Anterior cingulate cortex (tissue), 58 donors: ENCODE data around the gene PFKFB1.

Experiments used
- DNase-seq, 58 donors: peaks; one replicate each; lab custom pipeline; 2025; lab: John Stamatoyannopoulos, UW

Gene PFKFB1

DNA sequence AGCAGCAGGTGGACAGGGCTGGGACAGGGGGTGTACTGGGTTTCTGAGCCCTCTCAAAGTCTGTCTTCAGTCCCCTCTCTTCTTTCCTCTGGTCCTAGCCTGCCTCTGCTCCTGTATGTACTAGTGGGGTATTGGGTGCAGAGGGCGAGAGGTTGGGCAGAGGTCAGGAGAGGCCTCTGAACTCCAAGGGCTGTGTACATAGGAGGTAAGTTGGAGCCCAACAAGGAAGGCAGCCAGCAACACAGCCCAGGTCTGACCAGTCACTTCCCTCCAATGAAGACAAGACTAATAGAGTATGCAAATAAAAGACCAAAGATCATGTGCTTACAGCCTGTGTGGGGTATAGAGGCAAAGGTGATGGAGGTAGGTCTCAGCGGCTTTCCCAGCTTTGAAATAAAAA is at the start of gene PFKFB1:
Gene PFKFB1 (minus strand): TSS at position 90 of the 400 bp plus-strand sequence. CDS start 181 bp downstream, outside the sequence.
- DNase-seq: no peak

DNA sequence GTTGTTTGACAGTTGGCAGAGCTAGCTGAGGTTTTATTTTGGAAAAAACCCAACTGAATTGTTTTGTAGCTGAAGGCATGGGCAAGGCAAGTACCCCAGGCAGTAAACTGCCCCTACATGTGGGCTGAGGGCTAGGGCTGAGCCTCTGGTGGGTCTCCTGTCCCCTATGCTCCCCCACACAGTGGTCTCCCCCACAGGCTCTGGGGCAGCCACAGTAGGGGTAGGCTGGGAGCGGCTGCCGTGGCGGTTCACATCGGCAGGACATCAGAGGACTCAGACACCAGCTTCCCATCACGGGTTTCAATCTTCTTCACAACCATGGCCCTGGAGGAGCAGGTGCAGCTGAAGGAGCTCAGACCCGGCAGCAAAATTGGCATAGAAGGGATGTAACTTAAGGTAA is 47.5 kb upstream of the PFKFB1 start:
- no peak for DNase-seq

DNA sequence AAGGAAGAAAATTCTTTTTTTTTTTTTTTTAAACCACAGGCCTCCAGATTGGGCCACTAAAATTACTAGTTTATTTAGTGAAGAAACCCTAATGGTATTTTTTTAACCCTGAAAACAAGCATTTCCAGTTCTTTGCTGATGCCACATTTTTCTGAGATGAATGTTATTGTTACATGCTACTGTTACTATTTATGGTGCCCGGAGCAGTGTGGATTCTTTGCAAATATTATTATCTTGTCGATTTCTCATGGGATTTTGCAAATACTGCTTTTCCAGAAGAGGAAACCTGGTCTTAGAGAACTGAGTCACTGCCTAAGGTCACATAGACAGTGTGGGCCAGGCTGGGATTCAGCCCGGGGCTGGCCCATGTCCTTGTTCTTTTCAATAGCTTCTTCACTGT is 45.5 kb upstream of the PFKFB1 start:
- no peak for DNase-seq

DNA sequence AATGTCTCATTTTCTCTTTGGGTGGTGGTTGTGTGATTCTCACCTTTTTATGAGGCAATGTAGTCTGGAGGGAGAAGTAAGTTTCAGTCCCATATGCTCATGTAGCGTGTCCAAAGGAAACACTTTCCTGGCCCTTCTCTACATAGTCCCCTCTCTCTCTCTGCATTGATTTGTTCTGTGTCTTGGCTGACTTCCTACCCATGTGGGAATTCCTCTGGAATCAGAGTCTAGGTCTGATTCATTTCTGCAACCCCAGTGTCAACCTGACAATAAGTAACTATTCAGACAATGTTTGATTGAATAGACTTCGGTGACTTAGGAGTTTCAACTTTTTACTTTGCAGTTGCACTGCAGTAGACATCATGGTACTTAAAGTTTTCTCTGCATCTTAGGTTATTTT is 39.4 kb upstream of the PFKFB1 start:
- DNase-seq: no peak

DNA sequence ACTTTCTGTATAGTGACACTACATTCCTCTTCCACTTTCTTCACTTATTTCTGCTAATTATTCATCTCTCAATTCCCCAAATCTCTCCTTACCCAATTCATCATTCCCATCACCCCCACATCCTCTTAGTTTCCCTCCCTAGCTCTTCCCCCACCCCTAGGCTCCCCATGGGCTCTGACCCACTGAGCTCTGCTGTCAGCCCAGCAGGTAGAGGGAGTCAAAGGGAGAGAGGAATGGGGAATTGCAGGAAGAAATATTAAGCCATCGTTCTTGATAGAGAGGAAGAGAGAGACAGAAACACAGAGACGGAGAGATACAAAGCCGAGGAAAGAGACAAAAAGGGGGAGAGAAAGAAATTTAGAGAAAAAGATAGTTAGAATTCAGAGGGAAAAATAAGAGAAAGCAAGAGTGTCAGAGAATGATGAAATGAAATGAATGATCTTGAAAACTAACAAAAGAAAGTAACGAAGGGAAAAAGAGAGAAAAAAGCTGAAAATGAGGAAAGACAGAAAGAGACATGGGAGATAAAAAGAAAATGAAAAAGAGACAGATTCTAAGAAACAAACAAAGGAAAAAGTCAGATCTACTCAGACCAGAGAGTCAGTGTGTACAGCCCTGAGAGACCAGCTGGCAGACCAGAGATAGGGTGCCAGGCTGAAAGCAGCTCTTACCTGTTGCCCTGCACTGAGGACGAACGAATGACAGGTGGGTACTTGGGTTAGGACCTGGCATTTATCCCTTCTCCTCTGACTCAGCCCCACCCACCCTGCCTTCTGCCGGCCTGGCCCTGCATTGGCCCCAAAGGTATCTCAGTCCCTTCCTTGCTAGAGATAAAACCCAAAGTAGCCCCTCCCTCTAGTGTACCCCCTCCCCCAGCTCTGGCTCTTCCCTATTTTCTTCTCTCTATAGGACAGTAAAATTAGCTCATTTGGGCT is 36.5 kb upstream of the PFKFB1 start, which contains the start of gene ALAS2:
Gene ALAS2 (minus strand): TSS at position 707 of the 935 bp plus-strand sequence. CDS start 4,977 bp downstream, outside the sequence.
- DNase-seq: no peak

DNA sequence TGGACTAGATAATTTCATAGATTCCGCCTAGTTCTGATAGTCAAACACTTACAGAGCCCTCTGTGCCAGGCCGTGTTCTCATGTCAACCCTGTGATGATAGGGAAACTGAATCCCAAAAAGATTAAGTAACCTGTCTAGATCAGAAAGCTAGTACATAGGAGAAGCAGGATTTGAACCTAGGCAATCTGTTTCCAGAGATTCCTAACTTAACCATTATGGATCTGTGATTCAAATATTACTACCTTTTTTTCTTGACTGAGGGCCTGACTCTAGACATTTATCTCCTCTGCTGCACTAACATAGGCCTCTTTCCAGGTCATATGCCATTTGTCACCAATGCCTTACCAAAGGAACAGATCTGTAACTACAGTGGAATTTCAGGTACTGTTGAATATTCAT is 35.3 kb upstream of the PFKFB1 start:
- no peak for DNase-seq

DNA sequence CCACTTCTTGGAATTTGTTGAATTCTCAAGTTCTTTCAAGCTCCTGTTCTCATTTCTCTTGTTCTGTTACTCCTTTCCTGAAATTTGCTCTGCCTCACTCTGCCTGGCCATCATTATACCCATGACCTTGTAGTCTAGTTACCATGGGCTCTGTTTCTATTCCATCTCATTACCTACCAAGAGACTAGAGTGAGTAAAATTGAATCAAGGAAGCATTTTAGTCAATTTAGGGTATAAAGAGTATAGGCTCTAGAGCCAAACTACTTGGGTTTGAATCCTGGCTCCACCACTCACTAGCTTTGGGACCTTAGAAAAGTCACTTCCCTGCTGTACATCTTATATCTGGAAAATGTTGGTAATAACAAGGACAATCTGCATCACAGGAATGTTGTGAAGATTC is 34.6 kb upstream of the PFKFB1 start:
- no peak for DNase-seq

DNA sequence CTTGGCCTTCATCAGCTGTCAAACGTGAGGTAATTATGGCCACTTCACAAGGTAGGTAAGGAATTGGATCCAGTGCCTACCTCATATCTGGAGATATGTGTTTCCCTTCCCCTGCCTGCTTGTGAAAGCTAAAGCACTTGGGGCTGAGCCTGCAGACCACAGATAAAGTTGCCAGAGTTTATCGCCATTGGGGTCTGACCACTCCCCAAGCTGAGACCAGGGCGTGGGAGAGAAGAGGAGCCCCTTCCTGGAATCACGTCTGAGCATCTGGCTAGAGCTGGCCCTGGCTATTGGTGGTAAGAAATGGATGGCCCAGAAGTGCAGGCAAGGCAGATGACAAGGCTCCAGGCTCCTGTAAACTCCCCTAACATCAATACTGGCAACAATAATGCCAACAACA is 34.1 kb upstream of the PFKFB1 start:
- DNase-seq: no peak

DNA sequence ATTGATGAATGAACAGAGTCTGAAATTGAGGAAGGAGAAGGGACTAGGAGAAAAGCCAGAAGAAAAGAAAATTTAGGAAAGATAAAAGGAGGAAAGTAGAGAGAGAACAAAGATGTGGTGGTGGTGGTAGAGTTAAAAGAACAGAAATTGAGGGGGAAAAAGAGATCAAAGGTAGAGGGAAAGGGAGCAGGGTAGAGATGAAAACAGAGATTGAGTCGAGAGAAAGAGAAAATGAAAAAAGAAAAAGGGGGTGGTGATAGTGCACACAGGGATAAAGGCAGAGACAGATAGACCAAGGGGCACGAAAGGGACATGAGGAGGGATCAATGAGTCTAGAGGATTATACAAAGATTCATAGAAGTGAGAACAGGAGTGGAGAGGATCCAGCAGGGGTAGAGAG is 32.9 kb upstream of the PFKFB1 start:
- DNase-seq: no peak

DNA sequence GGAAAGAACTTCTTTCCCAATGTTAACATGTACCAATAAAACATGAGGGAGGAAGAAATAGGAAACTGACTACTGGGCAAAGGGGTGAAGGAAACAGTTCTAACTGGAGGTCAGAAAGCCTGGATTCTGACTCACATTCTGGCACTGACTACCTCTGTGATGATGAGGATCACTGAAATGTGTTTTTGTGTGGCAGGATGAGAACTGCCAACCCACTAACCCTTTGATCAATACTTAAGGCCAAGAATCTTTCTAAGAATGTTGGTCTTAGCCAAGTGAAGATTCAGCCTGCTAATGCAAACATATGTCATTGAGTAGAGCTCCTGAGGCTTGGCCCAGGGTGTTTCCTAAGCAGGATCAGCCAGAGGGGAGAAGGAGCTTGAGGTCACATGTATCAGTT is 32.2 kb upstream of the PFKFB1 start:
- no peak for DNase-seq

DNA sequence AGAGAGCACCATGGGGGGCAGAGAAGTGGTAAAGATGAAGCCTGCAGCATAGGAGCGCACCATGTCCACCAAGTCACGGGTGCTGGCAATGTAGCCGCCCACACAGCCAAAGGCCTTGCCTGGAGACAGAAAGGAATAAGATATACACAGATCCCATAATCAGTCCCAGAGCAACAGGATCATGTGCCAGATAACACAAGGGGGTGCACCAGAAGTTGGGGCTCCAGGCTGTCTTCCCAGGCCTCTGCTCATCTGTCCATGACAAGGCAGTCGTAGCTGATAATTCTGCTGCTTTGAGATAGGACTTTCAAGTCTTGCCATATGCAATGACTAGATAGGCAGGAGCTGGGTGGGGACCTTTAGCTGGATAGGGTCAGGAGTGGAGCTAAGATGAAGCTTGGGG is 20.9 kb upstream of the PFKFB1 start:
- DNase-seq: no peak

DNA sequence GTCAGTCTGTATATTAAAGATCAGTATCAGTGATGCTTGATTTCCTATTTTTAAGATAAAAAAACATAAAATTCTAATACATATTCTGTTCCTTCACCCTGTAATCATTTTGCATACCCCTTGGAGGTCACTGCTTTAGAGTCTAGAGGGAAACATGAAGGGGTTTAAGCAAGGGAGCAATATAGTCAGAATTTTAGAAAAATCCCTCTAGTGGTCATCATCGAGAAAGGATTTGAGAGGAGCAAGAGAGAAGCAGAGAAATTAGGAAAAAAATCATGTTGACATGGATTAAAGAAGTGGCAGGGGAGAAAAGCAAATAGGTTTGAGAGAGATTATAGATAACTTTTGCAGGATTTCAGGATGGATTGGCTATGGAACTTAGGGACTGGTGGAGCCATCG is 17.3 kb upstream of the PFKFB1 start:
- DNase-seq: no peak

DNA sequence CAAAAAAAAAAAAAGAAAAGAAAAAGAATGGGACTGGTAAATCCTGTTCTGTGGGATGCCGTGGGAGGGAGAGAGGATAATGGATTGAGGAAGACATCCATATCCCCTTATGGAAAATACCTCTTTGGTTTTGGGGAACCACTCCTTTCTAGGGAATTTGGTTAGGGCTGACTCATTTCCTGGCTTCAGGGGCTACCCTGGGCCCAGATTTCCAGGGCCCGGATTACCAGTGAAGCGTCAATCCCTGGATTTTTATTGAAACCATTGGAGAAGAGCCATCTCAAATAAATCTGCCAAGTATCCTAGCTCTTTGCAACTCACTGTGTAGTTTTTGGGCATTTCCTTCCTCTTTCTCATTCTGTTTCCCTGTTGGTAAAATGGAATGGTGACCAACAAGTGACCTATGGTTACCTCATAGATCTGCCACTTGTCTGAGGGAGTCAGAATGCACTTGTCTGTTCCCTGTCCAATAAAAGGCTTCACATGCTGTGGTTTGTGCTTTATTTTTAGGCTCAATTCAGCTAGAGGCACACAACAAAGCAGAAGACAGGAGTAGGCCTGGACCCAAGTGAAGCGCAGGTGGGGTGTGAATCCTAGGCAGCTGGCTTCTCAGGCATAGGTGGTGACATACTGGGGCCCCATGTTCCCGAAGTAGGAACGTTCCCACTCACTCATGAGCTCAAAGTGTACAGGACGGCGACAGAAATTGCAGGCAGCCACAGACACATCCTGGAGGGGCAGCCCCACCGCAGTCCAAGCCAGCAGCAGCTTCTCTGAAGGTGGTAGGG is 14.8 kb upstream of the PFKFB1 start:
- peak in 11 of 58 donors; percentile 0 to 42 (median 3) for DNase-seq

DNA sequence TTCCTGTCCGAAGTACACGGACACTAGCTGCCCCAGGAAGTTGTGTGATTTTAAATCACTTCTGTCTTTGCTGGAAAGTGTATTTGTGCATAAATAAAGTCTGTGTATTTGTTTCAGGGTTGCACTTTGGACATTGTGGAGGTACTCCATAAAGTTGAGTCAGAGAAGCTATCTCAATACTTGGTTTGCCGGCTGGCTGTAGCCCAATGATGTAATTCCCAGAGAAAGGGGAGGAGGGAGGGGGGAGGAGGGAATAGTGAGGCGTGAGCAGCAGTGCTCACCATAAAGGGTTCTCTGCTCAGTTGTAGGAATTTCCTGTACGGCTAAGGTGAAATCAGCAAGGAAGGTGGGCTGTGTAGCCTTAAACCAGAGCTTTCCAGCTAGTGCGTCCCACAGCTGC is 13.7 kb upstream of the PFKFB1 start:
- DNase-seq: no peak

DNA sequence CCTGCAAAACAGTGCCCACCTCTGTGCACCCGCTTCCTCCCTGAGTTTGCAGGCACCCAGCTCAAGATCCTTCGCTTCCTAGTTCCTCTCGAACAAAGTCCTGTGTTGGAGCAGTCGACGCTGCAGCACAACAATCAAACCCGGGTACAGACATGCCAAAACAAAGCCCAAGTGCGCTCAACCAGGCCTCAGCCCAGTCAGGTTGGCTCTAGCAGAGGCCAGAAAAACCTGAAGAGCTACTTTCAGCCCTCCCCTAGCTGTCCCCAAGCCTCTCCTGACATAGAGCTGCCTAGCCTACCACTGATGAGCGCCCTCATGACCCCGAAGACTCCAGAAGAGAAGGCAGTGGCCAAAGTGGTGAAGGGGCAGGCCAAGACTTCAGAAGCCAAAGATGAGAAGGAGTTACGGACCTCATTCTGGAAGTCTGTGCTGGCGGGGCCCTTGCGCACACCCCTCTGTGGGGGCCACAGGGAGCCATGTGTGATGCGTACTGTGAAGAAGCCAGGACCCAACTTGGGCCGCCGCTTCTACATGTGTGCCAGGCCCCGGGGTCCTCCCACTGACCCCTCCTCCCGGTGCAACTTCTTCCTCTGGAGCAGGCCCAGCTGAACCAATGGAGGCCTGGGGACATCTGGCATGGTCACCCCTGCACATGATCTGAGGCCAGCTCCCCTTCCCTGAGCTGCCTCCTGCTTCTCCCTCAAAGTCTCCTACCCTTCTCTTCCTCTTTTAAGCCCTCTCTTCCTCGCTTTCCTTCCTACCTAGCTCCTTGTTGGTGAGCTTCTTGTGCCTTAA is 13.0 kb upstream of the PFKFB1 start:
- DNase-seq: no peak

DNA sequence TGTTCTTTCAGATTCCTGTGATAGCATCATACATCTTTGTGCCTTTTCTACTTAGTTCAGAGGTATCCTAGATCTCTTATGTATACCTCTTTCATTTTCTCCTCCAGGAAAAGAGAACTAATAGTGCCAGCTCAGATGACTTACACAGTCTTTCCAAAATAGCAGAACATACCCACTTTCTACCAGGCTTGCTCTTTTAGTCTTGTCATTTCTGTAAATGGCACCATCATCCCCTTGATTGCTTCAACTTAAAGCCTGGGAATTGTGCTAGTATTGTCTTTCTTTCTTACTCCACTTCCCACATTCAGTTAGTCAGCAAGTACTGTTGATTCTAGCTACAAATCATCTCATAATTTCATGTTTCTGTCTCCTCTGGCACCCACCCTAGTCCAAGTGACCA is 11.3 kb upstream of the PFKFB1 start:
- no peak for DNase-seq

DNA sequence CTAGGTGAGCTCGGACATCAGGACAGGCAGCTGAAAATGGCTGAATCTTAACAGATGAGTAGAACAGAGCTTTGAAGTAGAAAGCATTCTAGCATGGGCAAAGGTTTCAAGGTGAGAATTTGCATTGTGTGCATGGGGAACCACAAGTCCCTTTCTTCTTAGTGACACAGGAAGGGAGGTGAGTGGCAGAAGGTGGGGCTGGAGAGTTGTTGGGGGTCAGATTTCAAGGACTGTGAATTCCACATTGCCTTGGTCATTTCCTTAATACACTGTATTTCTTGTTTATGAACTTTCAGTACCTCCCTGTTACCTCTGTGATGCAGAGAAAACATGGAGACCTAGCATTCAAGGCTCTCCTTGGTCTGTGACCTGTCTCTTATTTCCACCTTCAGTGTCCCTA is 10.2 kb upstream of the PFKFB1 start:
- no peak for DNase-seq

DNA sequence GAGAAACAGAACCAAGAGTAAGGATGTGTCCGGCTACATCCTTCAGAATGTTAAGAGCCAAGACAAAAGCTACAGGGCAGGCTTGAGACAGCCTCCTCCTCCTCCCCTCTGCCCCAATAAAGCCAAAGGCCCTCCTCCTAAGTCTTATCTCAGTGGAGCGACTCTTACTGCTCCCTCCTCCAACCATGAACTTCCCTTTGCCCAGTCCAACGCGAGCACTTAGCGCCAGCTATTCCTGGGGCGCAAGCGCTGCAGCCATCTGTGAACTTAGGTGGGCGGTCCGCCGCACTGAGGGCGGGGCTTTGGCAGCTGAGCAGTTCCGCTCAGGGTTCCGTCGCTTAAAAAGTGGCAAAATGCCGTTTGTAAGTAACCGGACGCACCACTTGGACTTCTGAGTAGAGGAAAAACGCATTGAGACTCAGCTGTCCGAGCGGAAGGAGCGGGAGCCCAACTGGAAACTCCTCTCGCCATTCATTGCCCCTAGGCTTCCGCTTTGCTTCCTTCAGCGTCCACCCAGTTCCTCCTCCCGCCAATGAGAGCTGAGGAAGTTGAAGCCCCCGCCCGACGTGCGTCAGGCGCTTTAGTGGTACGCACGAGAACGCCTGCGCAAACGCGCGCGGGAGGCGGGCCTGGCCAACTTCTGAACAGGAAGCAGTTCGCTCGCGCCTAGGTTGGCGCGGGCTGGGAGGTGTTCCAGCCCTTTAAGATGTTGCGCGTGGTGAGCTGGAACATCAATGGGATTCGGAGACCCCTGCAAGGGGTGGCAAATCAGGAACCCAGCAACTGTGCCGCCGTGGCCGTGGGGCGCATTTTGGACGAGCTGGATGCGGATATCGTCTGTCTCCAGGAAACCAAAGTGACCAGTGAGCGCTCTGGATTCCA is 6.0 kb upstream of the PFKFB1 start, which contains the start of gene APEX2:
Gene APEX2 (plus strand): TSS at position 647 of the 882 bp plus-strand sequence. CDS start 60 bp downstream, at position 707.
- peak; percentile 20 to 92 (median 82) for DNase-seq

DNA sequence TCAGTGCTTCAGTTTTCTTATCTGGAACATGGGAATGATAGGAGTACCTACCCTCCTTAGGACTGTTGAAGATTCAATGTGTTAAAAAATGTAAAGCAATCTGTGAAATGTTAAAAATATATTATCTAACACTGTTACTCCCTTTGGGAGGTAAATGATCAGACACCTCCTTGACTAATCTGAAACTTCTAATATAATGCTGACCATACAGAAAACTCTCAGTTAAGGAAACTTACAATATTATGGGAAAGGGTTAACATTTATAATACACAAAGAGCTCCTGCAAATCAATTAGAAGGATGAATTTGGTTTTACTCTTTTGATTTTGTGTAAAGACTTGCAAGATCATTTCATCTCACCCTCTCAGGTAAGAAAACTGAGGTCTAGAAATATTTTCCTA is 1.6 kb upstream of the PFKFB1 start:
- DNase-seq: no peak
